Activated naive CD4-positive, alpha-beta T cell treated with anti-CD3 and anti-CD28 coated beads, Interleukin-2, amount 50 U/mL, for 72 hours (primary cell): ENCODE data around the gene PMPCA. TPM values are rescaled to one million over a fixed set of nuclear protein-coding genes. Genes with fewer than 3 reads are reported as not detected.

Experiments
- ATAC-seq, 2 donors: fragments of 150-1000 bp; cut with Tn5 transposase; 2 replicates each; pipeline ENCODE4 v1.10.0; 2021; ENCODE audit warnings: mild to moderate bottlenecking in 2 of 2, moderate library complexity in 2 of 2
- DNase-seq, 2 donors: peaks; one replicate each; pipeline ENCODE4 v3.0.0; 2021 to 2022; ENCODE audit warnings: low spot score in 2 of 2
- H3K27ac Mint-ChIP-seq, 2 donors: one replicate each; pipeline ENCODE4 v1.8.0; 2022; ENCODE audit warnings: mild to moderate bottlenecking in 2 of 2, mixed read lengths in 2 of 2
- H3K36me3 Mint-ChIP-seq, 2 donors: one replicate each; pipeline ENCODE4 v1.8.0; 2022; ENCODE audit warnings: mixed read lengths in 2 of 2
- H3K9me3 Mint-ChIP-seq, 2 donors: one replicate each; pipeline ENCODE4 v1.8.0; 2022; ENCODE audit warnings: mixed read lengths in 2 of 2
- total RNA-seq, 2 donors: library from RNA; stranded (reverse); gene quantifications; one replicate each; pipeline ENCODE4 v1.2.3, GENCODE V29; 2022

Gene PMPCA
- total RNA-seq, 2 donors from 2014 or later: 94.1 to 110 TPM

DNA sequence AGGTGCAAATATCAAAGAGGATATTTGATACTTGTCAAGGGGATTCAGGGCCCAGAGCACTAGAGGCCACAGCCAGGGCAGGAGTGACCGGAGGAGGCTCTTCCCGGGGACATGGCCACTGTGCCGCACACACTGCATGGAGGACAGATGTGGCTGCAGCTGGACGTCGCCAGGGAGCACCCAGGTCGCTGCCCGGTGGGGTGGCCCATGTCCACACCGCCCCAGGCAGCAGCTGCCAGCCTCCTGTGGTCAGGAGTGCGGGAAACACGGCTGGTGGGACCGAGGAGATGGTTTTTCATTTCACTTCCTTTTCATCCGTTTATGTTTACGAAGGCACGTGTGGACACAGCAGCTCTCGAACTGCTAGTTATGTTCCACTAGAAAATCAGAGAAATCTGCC, 57.3 kb downstream of the PMPCA start:
- no peak for DNase-seq
- Mint-ChIP-seq H3K27ac (peak overlapping the region in 1 of 2 donors; percentile 29), H3K36me3 (peaks cover 5 to 11% of the 10 kb centered on the region in 2 donors), H3K9me3 (no peaks in the 10 kb centered on the region)
- no peak for ATAC-seq

DNA sequence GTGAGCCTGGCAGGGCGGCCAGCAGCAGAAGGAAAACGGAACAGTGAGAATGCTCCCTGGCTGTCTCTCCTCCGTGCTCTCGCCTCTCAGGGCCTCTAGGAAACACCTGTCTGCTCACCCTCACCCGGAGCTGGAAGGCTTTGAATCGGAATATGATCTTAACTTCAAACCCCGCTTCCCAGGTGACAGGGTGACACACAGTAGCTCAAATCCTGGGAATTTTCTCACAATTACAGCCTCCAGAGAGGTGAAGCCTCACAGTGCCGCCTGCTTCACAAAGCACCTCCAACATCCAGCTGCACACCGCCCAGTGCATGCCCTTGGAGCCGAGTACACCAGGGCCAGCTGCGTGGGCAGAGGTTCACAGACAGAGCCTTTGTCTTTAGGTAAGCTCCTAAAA, 59.9 kb downstream of the PMPCA start:
- H3K36me3 Mint-ChIP-seq: peaks cover 5 to 10% of the 10 kb centered on the region in 2 donors
- no peaks in the 10 kb centered on the region for H3K9me3 Mint-ChIP-seq
- no peak for ATAC-seq
- no peak for DNase-seq
- H3K27ac Mint-ChIP-seq: no peak overlapping the region

DNA sequence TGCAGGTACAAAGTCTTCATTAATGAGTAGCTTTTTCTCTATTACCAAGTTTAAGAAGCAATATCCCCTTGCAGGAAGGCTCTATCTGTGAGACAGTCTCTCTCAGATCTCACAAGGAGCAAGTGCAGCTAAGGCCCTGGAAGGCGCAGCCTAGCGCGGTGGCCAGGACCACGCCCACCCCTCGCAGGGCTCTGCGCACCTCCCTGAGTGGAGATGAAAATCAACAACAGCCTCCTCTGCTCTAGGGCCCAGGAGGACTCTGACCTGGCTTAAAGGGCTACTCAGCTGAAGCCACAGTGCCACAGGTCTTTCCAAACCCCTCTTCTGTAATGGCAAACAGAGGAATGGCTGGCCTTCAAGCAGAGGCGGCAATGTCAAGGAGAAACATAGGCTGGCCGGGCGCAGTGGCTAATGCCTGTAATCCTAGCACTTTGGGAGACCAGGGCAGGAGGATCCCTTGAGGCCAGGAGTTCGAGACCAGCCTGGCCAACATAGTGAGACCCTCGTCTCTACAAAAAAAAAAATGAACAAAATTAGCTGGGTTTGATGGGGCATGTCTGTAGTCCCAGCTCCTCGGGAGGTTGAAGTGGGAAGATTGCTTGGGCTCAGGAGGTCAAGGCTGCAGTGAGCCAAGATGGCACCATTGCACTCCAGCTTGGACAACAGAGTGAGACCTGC, 60.5 kb downstream of the PMPCA start:
- DNase-seq (no peak), ATAC-seq (no peak)
- peaks cover 5 to 10% of the 10 kb centered on the region in 2 donors for H3K36me3 Mint-ChIP-seq
- no peaks in the 10 kb centered on the region for H3K9me3 Mint-ChIP-seq
- no peak overlapping the region for H3K27ac Mint-ChIP-seq

DNA sequence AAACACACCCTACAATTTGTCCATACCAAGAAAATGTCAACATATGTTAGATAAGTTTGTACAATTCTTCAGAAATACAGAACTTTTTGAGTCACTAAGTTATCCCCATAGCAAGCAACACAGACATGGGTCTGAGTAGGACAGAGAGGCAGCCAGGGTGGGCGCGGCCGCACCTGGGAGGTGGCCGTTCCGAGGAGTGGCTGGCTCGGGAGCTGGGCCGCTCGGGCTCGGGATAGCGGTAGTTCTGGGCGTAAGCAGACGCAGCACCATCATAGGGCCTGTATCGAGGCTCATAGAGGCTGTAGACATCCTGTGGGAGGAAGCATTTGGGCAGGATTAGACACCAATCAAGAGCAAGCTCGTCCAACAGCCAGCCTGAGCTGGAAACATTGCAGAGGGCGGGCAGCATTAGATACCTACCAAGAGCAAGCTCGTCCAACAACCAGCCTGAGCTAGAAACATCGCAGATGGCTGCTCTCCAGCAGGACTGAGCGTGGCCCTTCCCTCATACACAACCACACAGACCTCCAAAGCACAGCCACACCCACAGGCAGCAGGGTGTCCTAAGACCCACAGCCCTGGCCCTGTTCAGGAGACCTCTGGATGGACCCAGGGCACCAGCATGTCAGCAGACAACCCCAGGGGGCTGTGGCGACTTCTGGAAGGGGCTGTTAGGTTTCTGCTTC, 61.5 kb downstream of the PMPCA start:
- H3K36me3 Mint-ChIP-seq: peaks cover 1 to 10% of the 10 kb centered on the region in 2 donors
- ATAC-seq (no peak), DNase-seq (no peak)
- no peaks in the 10 kb centered on the region for H3K9me3 Mint-ChIP-seq
- no peak overlapping the region for H3K27ac Mint-ChIP-seq

DNA sequence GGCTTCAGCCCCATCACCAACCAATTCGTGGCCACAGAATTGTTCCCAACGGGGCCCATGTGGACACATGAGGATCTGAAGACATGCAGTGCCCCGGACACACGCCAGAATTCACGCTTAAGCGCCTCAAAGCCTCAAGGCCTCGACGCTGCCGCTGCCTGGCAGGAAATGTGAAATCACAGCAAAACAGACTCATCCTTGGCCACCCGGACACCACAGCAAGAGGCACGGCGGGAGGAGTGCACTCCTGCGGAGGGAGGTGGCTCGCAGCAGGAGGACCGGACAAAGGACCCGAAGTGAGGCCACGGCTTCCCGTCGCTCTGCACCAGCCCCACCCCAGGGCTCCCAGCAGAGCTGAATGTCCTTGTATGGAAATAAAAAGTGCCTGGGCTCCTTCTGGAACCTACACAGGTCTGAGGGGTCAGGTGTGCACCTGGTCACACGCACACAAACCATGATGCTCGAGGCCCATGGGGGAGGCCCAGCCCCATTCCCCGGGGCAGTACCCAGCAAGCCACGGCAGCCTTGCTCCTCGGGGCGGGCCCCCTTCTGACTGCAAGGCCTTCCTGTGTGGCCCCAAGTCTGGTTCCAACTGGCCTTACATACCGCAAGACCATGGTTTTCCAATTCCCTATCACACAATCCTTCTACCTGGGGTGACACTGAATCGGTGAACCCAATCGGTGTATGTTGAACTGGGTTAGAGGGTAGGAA, 62.3 kb downstream of the PMPCA start:
- Mint-ChIP-seq H3K36me3 (peaks cover 0 to 10% of the 10 kb centered on the region in 2 donors), H3K27ac (no peak overlapping the region), H3K9me3 (no peaks in the 10 kb centered on the region)
- ATAC-seq: no peak
- DNase-seq: no peak

DNA sequence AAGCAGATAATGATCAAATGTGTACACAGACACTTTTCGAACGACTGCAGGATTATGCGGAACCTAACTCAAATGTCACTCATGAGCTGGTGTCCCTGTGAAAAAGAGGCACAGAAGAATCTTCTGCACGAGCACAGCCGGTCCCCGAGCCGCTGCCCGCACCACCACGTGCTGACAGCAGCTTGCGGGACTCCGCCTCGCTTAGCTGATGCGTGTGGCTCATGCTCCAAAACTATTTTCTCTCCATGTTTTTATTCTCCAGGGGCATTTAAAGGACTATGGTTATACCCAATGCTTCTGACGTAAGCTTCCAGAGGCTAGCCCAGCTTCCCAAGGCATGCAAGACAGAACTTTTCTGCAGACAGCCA, 62.9 kb downstream of the PMPCA start:
- Mint-ChIP-seq H3K9me3 (no peaks in the 10 kb centered on the region), H3K36me3 (peaks cover 0 to 10% of the 10 kb centered on the region in 2 donors), H3K27ac (peak overlapping the region in 1 of 2 donors; percentile 72)
- ATAC-seq: no peak
- DNase-seq: no peak

Other genes with a start within 250 kb of the PMPCA start
- under 1 TPM; 0.08 to 0.11 TPM for gene LHX3, start 205.5 kb upstream of the PMPCA start, total RNA-seq
- gene QSOX2, start 164.8 kb upstream of the PMPCA start, total RNA-seq: 10 to 100 TPM; 24.1 to 26.2 TPM
- under 1 TPM in 1 of 2 donors, not detected in 1; 0.02 TPM for gene CCDC187, start 106.6 kb upstream of the PMPCA start, total RNA-seq
- 10 to 100 TPM in 1 of 2 donors, 1 to 10 TPM in 1; 8.5 to 12.3 TPM for gene GPSM1, start 83.1 kb upstream of the PMPCA start, total RNA-seq
- gene DNLZ, start 46.9 kb upstream of the PMPCA start, total RNA-seq: 10 to 100 TPM; 10.6 to 15.6 TPM
- gene CARD9, start 37.0 kb upstream of the PMPCA start, total RNA-seq: 1 to 10 TPM; 1.3 to 1.7 TPM
- gene SNAPC4, start 10.5 kb upstream of the PMPCA start, total RNA-seq: 10 to 100 TPM; 12.5 to 16.7 TPM
- gene ENTR1, start within 50 bp of the PMPCA start, total RNA-seq: 10 to 100 TPM; 52.2 to 75.4 TPM
- gene INPP5E, start 29.2 kb downstream of the PMPCA start, total RNA-seq: 10 to 100 TPM; 14.4 to 16.0 TPM
- gene SEC16A, start 72.4 kb downstream of the PMPCA start, total RNA-seq: 10 to 100 TPM; 56.6 to 79.5 TPM
- gene NOTCH1, start 135.4 kb downstream of the PMPCA start, total RNA-seq: 10 to 100 TPM; 76.4 to 85.5 TPM